Adrenal gland (tissue), 5 donors: ENCODE results near the gene KAZN.

Experiments used
- CTCF ChIP-seq, 6 experiments: fragments of 450-650 bp in 4 of 6; fragments of 200-600 bp in 2 of 6; sonication (generic) in 1 of 6; IDR thresholded peaks; 1 replicate in 5 of 6; 2 replicates in 1 of 6; pipeline versions ENCODE4 v1.5.1 to v1.8.0; 2016 to 2021; ENCODE audit warnings: antibody characterized with exemption in 6 of 6, mild to moderate bottlenecking in 2 of 6, moderate library complexity in 1 of 6
- POLR2A ChIP-seq, 2 donors: fragments of 450-650 bp; IDR thresholded peaks; one replicate each; pipeline ENCODE4 v1.6.1; 2017; ENCODE audit warnings: antibody characterized with exemption in 2 of 2, mild to moderate bottlenecking in 2 of 2, moderate library complexity in 1 of 2
- donor health status: DM: no; HTN: no; CAD: no.

DNA sequence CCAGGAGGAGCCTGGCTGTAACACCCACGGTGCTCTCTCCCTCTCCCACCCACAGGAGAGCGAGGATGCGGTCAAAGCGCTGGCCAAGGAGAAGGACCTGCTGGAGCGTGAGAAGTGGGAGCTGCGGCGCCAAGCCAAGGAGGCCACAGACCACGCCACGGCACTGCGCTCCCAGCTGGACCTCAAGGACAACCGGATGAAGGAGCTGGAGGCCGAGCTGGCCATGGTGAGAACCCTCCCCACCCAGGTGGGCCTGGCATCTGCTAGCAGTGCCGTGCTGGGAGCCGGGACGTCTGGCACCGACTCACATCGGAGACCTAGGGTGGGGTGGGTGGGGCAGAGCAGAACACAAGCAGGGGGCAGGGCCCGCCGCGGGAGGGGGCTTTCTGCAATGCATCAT is 445.4 kb downstream of the KAZN start:
- TF ChIP-seq CTCF (IDR thresholded peaks at IDR 0.05) (no peak), POLR2A (IDR thresholded peaks at IDR 0.05) (no peak)
